ENCODE data around the gene PRND. TPM values are rescaled to one million over a fixed set of nuclear protein-coding genes. Genes with fewer than 3 reads are reported as not detected.

The PRND gene
- total RNA-seq, 4 donors from 2014 or later: not detected

GRCh38 chr20:4708856-4709255, 12.9 kb upstream of the PRND start:
- Histone ChIP-seq H3K27ac (no peak overlapping the region), H3K36me3 (no peaks in the 10 kb centered on the region), H3K27me3 (no peaks in the 10 kb centered on the region), H3K4me3 (no peak overlapping the region), H3K4me1 (peaks cover 19% of the 10 kb centered on the region), H3K9me3 (no peaks in the 10 kb centered on the region)
- TF ChIP-seq POLR2A (IDR thresholded peaks at IDR 0.05): no peak
- no peak for TF ChIP-seq EP300 (IDR thresholded peaks at IDR 0.05)
- TF ChIP-seq POLR2AphosphoS5 (IDR thresholded peaks at IDR 0.05): no peak
- TF ChIP-seq, protein P1, sequence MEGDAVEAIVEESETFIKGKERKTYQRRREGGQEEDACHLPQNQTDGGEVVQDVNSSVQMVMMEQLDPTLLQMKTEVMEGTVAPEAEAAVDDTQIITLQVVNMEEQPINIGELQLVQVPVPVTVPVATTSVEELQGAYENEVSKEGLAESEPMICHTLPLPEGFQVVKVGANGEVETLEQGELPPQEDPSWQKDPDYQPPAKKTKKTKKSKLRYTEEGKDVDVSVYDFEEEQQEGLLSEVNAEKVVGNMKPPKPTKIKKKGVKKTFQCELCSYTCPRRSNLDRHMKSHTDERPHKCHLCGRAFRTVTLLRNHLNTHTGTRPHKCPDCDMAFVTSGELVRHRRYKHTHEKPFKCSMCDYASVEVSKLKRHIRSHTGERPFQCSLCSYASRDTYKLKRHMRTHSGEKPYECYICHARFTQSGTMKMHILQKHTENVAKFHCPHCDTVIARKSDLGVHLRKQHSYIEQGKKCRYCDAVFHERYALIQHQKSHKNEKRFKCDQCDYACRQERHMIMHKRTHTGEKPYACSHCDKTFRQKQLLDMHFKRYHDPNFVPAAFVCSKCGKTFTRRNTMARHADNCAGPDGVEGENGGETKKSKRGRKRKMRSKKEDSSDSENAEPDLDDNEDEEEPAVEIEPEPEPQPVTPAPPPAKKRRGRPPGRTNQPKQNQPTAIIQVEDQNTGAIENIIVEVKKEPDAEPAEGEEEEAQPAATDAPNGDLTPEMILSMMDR (IDR thresholded peaks at IDR 0.05): no peak
- WGBS: 87% methylated on average over 2 of the region's 3 CpGs
- DNase-seq (ENCODE audit: low spot score in 2 of 2): no peak

DNA sequence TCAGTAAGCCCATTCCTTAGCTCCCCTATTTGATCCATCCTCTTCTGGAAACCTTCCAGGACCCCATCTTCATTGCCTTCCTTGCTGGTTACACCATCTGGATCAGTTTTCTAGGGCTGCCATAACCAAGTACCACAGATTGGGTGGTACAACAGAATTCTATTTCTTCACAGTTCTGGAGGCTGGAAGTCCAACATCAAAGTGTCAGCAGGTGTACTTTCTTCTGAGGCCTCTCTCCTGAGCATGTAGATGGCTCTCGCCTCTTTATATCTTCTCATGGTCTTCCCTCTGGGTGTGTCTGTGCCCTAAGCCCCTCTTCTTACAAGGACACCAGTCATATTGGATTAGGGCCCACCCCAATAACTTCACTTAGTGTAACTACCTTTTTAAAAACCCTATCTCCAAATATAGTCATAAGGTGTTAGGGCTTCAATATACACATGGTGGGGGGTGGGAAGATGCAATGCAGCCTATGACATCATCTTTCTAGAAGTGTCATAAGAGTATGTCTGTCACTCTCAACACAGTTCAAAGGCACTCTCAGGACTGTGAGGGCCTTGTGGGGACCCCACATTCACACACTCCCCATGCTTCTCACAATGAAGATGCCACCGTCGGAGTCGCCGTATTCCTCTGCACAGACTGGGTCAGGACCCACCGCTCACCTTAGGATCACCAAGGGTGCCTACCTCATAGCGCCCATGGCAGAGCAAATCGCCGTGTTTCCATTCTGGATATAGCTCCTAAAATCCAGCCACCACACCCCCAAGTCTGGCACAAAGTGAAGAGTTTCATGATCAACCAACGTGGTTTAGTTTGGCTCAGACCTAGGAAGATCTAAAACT, 12.2 kb upstream of the PRND start:
- TF ChIP-seq EP300 (IDR thresholded peaks at IDR 0.05): no peak
- no peak for TF ChIP-seq POLR2A (IDR thresholded peaks at IDR 0.05)
- TF ChIP-seq POLR2AphosphoS5 (IDR thresholded peaks at IDR 0.05): no peak
- TF ChIP-seq, protein P1 (IDR thresholded peaks at IDR 0.05): no peak
- H3K9me3 ChIP-seq: no peaks in the 10 kb centered on the region
- 66% methylated on average over 10 of the region's 10 CpGs for WGBS
- H3K27ac ChIP-seq: no peak overlapping the region
- no peaks in the 10 kb centered on the region for H3K36me3 ChIP-seq
- no peaks in the 10 kb centered on the region for H3K27me3 ChIP-seq
- no peak for DNase-seq (ENCODE audit: low spot score in 2 of 2)
- no peak overlapping the region for H3K4me3 ChIP-seq
- peaks cover 15% of the 10 kb centered on the region for H3K4me1 ChIP-seq

DNA sequence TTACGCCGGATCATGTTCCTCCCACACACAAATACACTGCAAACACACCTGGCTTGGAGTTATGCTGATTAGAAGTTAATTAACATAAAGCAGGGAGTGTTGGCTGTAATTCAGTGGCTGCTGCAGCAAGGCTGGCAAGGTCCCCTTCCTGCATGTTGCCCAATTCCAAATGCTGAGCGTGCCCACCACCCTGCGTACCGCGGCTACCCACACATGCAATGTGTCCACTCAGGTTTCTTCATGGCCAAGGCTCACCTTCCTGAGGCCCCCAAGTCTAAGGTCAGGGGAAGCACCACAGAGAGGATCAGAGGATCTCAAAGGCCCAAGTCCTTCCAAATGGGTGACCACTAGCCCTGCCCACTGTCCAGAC, 11.6 kb upstream of the PRND start:
- peaks cover 16% of the 10 kb centered on the region for H3K4me1 ChIP-seq
- no peak overlapping the region for H3K27ac ChIP-seq
- H3K9me3 ChIP-seq: no peaks in the 10 kb centered on the region
- no peaks in the 10 kb centered on the region for H3K27me3 ChIP-seq
- 80% methylated on average over 6 of the region's 6 CpGs for WGBS
- H3K4me3 ChIP-seq: no peak overlapping the region
- H3K36me3 ChIP-seq: no peaks in the 10 kb centered on the region
- DNase-seq (ENCODE audit: low spot score in 2 of 2): no peak
- no peak for TF ChIP-seq POLR2AphosphoS5 (IDR thresholded peaks at IDR 0.05)
- no peak for TF ChIP-seq POLR2A (IDR thresholded peaks at IDR 0.05)
- TF ChIP-seq, protein P1 (IDR thresholded peaks at IDR 0.05): no peak
- no peak for TF ChIP-seq EP300 (IDR thresholded peaks at IDR 0.05)

GRCh38 chr20:4711511-4711910, 10.2 kb upstream of the PRND start:
- 88% methylated on average over 5 of the region's 5 CpGs for WGBS
- no peak for DNase-seq (ENCODE audit: low spot score in 2 of 2)
- no peaks in the 10 kb centered on the region for H3K27me3 ChIP-seq
- no peaks in the 10 kb centered on the region for H3K36me3 ChIP-seq
- H3K4me3 ChIP-seq: no peak overlapping the region
- H3K9me3 ChIP-seq: no peaks in the 10 kb centered on the region
- no peak overlapping the region for H3K27ac ChIP-seq
- TF ChIP-seq, protein P1 (IDR thresholded peaks at IDR 0.05): no peak
- TF ChIP-seq POLR2A (IDR thresholded peaks at IDR 0.05): no peak
- TF ChIP-seq POLR2AphosphoS5 (IDR thresholded peaks at IDR 0.05): no peak
- no peak for TF ChIP-seq EP300 (IDR thresholded peaks at IDR 0.05)
- H3K4me1 ChIP-seq: peaks cover 16% of the 10 kb centered on the region

- no peak overlapping the region for H3K27ac ChIP-seq
- DNase-seq (ENCODE audit: low spot score in 2 of 2): no peak
- no peaks in the 10 kb centered on the region for H3K9me3 ChIP-seq
- H3K27me3 ChIP-seq: no peaks in the 10 kb centered on the region
- no peak for TF ChIP-seq EP300 (IDR thresholded peaks at IDR 0.05)
- no peak for TF ChIP-seq POLR2AphosphoS5 (IDR thresholded peaks at IDR 0.05)
- TF ChIP-seq, protein P1 (IDR thresholded peaks at IDR 0.05): no peak
- H3K4me1 ChIP-seq: peaks cover 16% of the 10 kb centered on the region
- H3K36me3 ChIP-seq: no peaks in the 10 kb centered on the region
- no peak overlapping the region for H3K4me3 ChIP-seq
- 67% methylated on average over 7 of the region's 7 CpGs for WGBS
These were observed 8.3 kb upstream of the PRND start for GRCh38 chr20:4713401-4713800.

Data from suprapubic skin (tissue), 4 donors.